ENCODE results near the gene HLA-DMB.

GRCh38 chr6:32889533-32889932, 51.3 kb downstream of the HLA-DMB start:
- TF ChIP-seq POLR2A (IDR thresholded peaks at IDR 0.05; ENCODE audit: low read depth, low read length) (no peak), POLR2AphosphoS5 (IDR thresholded peaks at IDR 0.05; ENCODE audit: low read depth, low read length) (no peak), TAF1 (IDR thresholded peaks at IDR 0.05; ENCODE audit: low read depth, low read length) (no peak), SPI1 (IDR thresholded peaks at IDR 0.05; ENCODE audit: low read depth, low read length) (no peak)
